BE2C (cell line): ENCODE measurements around the gene SRSF9.

Experiments used
- DNase-seq: peaks from one replicate; pipeline ENCODE4 v3.0.0-alpha.2; 2020
- H3K27me3 ChIP-seq: fragments of 250-450 bp; sonication (Bioruptor Pico); 2 replicates; pipeline ENCODE4 v1.5.1; 2020; ENCODE audit warnings: mild to moderate bottlenecking
- H3K36me3 ChIP-seq: fragments of 250-450 bp; sonication (Bioruptor Pico); 2 replicates; pipeline ENCODE4 v1.5.1; 2020; ENCODE audit warnings: mild to moderate bottlenecking
- H3K4me1 ChIP-seq: fragments of 250-450 bp; sonication (Bioruptor Pico); 2 replicates; pipeline ENCODE4 v1.5.1; 2020
- H3K4me3 ChIP-seq: 2 replicates; pipeline ENCODE4 v1.5.1; 2011; ENCODE audit warnings: low read depth, low read length
- H3K9me3 ChIP-seq: fragments of 250-450 bp; sonication (Bioruptor Pico); 2 replicates; pipeline ENCODE4 v1.5.1; 2020
- CTCF ChIP-seq: IDR thresholded peaks from 2 replicates; pipeline ENCODE4 v1.5.1; 2012; ENCODE audit warnings: mild to moderate bottlenecking, low read depth, low read length

Gene SRSF9

GRCh38 chr12:120475643-120476042 lies 6.1 kb upstream of the SRSF9 start:
- Histone ChIP-seq H3K4me1 (no peaks in the 10 kb centered on the region; the same call in 1 of the 2 replicates), H3K27me3 (no peaks in the 10 kb centered on the region), H3K9me3 (no peaks in the 10 kb centered on the region), H3K36me3 (no peaks in the 10 kb centered on the region), H3K4me3 (no peak overlapping the region)
- no peak for TF ChIP-seq CTCF
- DNase-seq: no peak

- no peaks in the 10 kb centered on the region for H3K9me3 ChIP-seq
- no peaks in the 10 kb centered on the region; the same call in 1 of the 2 replicates for H3K4me1 ChIP-seq
- DNase-seq: peak; percentile 30
- H3K27me3 ChIP-seq: no peaks in the 10 kb centered on the region
- TF ChIP-seq CTCF: no peak
- no peak overlapping the region for H3K4me3 ChIP-seq
- no peaks in the 10 kb centered on the region for H3K36me3 ChIP-seq
Measured at GRCh38 chr12:120474616-120474960, 5.0 kb upstream of the SRSF9 start.

- Histone ChIP-seq H3K4me3 (no peak overlapping the region), H3K27me3 (no peaks in the 10 kb centered on the region), H3K9me3 (no peaks in the 10 kb centered on the region), H3K4me1 (no peaks in the 10 kb centered on the region; the same call in 1 of the 2 replicates), H3K36me3 (no peaks in the 10 kb centered on the region)
- no peak for TF ChIP-seq CTCF
- DNase-seq: no peak
Measured at GRCh38 chr12:120473807-120474615, 4.5 kb upstream of the SRSF9 start.

GRCh38 chr12:120472521-120472920 lies 3.0 kb upstream of the SRSF9 start:
- no peaks in the 10 kb centered on the region; the same call in 1 of the 2 replicates for H3K4me1 ChIP-seq
- no peak for TF ChIP-seq CTCF
- DNase-seq: no peak
- H3K9me3 ChIP-seq: no peaks in the 10 kb centered on the region
- H3K36me3 ChIP-seq: peaks cover 1% of the 10 kb centered on the region; the same call in 1 of the 2 replicates
- H3K27me3 ChIP-seq: no peaks in the 10 kb centered on the region
- H3K4me3 ChIP-seq: no peak overlapping the region

GRCh38 chr12:120470150-120470784 lies 719 bp upstream of the SRSF9 start:
- DNase-seq: no peak
- peak overlapping the region; percentile 92 for H3K4me3 ChIP-seq
- H3K9me3 ChIP-seq: no peaks in the 10 kb centered on the region
- H3K36me3 ChIP-seq: peaks cover 16% of the 10 kb centered on the region
- no peak for TF ChIP-seq CTCF
- H3K27me3 ChIP-seq: no peaks in the 10 kb centered on the region
- no peaks in the 10 kb centered on the region; the same call in 1 of the 2 replicates for H3K4me1 ChIP-seq

GRCh38 chr12:120468821-120469449 lies 613 bp downstream of the SRSF9 start:
- Histone ChIP-seq H3K36me3 (peaks cover 29% of the 10 kb centered on the region), H3K27me3 (no peaks in the 10 kb centered on the region), H3K4me1 (no peaks in the 10 kb centered on the region), H3K9me3 (no peaks in the 10 kb centered on the region), H3K4me3 (peak overlapping the region; percentile 92)
- DNase-seq: peak; percentile 61
- no peak for TF ChIP-seq CTCF
